Stimulated activated naive CD8-positive, alpha-beta T cell treated with anti-CD3 and anti-CD28 coated beads, Interleukin-15, amount 100 ng/mL, for 72 hours (primary cell): ENCODE results near the gene TNRC6B.

Experiments used
- ATAC-seq: fragments of 150-1000 bp; cut with Tn5 transposase; 2 replicates; pipeline ENCODE4 v1.10.0; 2021; ENCODE audit warnings: mild to moderate bottlenecking, moderate library complexity
- DNase-seq, 2 donors: peaks; one replicate each; pipeline ENCODE4 v3.0.0; 2021 to 2022
- H3K27ac Mint-ChIP-seq, 2 donors: one replicate each; pipeline ENCODE4 v1.8.0; 2022; ENCODE audit warnings: mild to moderate bottlenecking in 2 of 2, mixed read lengths in 2 of 2, moderate library complexity in 2 of 2
- H3K27me3 Mint-ChIP-seq: one replicate; pipeline ENCODE4 v1.8.0; 2022; ENCODE audit warnings: mixed read lengths
- H3K4me1 Mint-ChIP-seq: one replicate; pipeline ENCODE4 v1.8.0; 2022; ENCODE audit warnings: mild to moderate bottlenecking, mixed read lengths
- H3K4me3 Mint-ChIP-seq, 2 donors: one replicate each; pipeline ENCODE4 v1.8.0; 2022; ENCODE audit warnings: mild to moderate bottlenecking in 2 of 2, mixed read lengths in 2 of 2, moderate library complexity in 1 of 2
- H3K9me3 Mint-ChIP-seq, 2 donors: one replicate each; pipeline ENCODE4 v1.8.0; 2022; ENCODE audit warnings: mixed read lengths in 2 of 2

The TNRC6B gene

GRCh38 chr22:40263191-40263590 lies 85.5 kb downstream of the TNRC6B start:
- Mint-ChIP-seq H3K9me3 (peaks cover 8% of the 10 kb centered on the region in 2 donors), H3K27ac (no peak overlapping the region), H3K4me3 (no peak overlapping the region), H3K27me3 (no peaks in the 10 kb centered on the region), H3K4me1 (peaks cover 51% of the 10 kb centered on the region)
- ATAC-seq (peak; percentile 44), DNase-seq (no peak)

GRCh38 chr22:40265783-40266182 lies 88.1 kb downstream of the TNRC6B start:
- DNase-seq: no peak
- peak overlapping the region in 1 of 2 donors; percentile 20 for H3K4me3 Mint-ChIP-seq
- ATAC-seq: peak; percentile 54
- peak overlapping the region; percentile 70 to 78 for H3K27ac Mint-ChIP-seq
- no peaks in the 10 kb centered on the region for H3K27me3 Mint-ChIP-seq
- H3K4me1 Mint-ChIP-seq: peaks cover 45% of the 10 kb centered on the region
- peaks cover 8% of the 10 kb centered on the region in 2 donors for H3K9me3 Mint-ChIP-seq

DNA sequence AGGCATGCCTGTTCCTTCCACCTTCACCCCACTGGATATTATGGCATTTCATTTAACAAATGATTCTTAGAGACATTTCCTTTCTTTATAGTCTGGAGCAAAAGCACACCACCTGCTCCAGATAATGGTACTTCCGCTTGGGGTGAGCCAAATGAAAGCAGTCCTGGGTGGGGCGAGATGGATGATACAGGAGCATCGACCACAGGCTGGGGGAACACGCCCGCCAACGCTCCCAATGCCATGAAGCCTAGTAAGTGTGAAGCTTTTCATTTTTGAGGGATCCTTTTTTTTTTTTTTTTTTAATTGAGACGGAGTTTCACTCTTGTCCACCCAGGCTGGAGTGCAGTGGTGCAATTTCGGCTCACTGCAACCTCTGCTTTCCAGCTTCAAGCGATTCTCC lies 92.3 kb downstream of the TNRC6B start:
- H3K4me1 Mint-ChIP-seq: peaks cover 26% of the 10 kb centered on the region
- ATAC-seq: no peak
- no peak overlapping the region for H3K27ac Mint-ChIP-seq
- no peak overlapping the region for H3K4me3 Mint-ChIP-seq
- peaks cover 4% of the 10 kb centered on the region in 2 donors for H3K9me3 Mint-ChIP-seq
- no peaks in the 10 kb centered on the region for H3K27me3 Mint-ChIP-seq
- no peak for DNase-seq

GRCh38 chr22:40270748-40271373 lies 93.1 kb downstream of the TNRC6B start:
- H3K4me3 Mint-ChIP-seq: no peak overlapping the region
- H3K4me1 Mint-ChIP-seq: peaks cover 24% of the 10 kb centered on the region
- H3K9me3 Mint-ChIP-seq: no peaks in the 10 kb centered on the region
- DNase-seq (no peak), ATAC-seq (no peak)
- no peaks in the 10 kb centered on the region for H3K27me3 Mint-ChIP-seq
- H3K27ac Mint-ChIP-seq: no peak overlapping the region

DNA sequence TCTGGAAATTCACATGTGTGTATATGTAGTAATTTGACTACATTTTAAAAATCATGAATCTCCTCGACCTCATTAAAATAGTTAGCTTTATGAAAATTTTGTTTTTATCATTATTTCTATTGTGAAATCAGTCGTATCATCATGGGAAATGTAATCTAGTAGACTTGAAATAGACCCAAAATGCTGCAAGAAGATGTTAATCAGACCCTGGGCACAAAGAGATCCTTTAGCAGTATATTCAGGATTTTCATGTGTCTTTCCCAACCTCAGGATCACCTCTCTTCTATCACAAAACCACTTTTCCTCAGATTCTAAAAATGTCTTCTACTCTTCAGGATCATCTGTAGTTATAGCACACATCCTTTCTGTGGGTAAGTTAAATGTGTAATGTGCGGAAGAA lies 93.7 kb downstream of the TNRC6B start:
- no peak overlapping the region for H3K27ac Mint-ChIP-seq
- H3K4me1 Mint-ChIP-seq: peaks cover 24% of the 10 kb centered on the region
- no peaks in the 10 kb centered on the region for H3K9me3 Mint-ChIP-seq
- H3K4me3 Mint-ChIP-seq: no peak overlapping the region
- DNase-seq: no peak
- H3K27me3 Mint-ChIP-seq: no peaks in the 10 kb centered on the region
- ATAC-seq: no peak

GRCh38 chr22:40273319-40273718 lies 95.6 kb downstream of the TNRC6B start:
- ATAC-seq (no peak), DNase-seq (no peak)

GRCh38 chr22:40276996-40277823 lies 99.5 kb downstream of the TNRC6B start:
- Mint-ChIP-seq H3K27ac (peak overlapping the region in 1 of 2 donors; percentile 52), H3K27me3 (no peaks in the 10 kb centered on the region), H3K4me1 (peaks cover 46% of the 10 kb centered on the region), H3K4me3 (no peak overlapping the region), H3K9me3 (no peaks in the 10 kb centered on the region)
- ATAC-seq (no peak), DNase-seq (no peak)

More at GRCh38 chr22:40273319-40273718, 95.6 kb downstream of the TNRC6B start:
- no peak overlapping the region for H3K4me3 Mint-ChIP-seq
- H3K27ac Mint-ChIP-seq: no peak overlapping the region
- peaks cover 35% of the 10 kb centered on the region for H3K4me1 Mint-ChIP-seq
- no peaks in the 10 kb centered on the region for H3K9me3 Mint-ChIP-seq
- no peaks in the 10 kb centered on the region for H3K27me3 Mint-ChIP-seq

DNA sequence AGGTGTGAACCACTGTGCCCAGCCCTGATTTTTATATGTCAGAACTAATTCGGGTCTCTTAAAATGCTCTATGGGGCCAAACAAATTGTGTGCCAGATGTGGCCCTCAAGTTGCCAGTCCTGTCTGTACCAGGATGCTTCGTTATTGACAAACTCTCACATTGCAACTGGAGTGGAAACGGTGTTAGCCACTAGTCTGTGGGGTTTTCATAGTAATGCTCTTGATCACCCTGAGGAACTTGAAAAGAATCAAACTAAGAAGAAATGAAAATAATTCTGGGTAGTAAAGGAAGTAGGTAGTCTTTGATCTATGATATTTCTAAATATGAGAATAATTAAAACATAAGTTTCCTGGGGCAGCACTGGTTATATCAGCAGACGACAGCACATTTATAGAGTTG lies 101.3 kb downstream of the TNRC6B start:
- peak overlapping the region in 1 of 2 donors; percentile 65 for H3K27ac Mint-ChIP-seq
- H3K4me1 Mint-ChIP-seq: peaks cover 51% of the 10 kb centered on the region
- peak overlapping the region; percentile 3 to 5 for H3K4me3 Mint-ChIP-seq
- DNase-seq (no peak), ATAC-seq (peak; percentile 82)
- H3K27me3 Mint-ChIP-seq: no peaks in the 10 kb centered on the region
- H3K9me3 Mint-ChIP-seq: no peaks in the 10 kb centered on the region

DNA sequence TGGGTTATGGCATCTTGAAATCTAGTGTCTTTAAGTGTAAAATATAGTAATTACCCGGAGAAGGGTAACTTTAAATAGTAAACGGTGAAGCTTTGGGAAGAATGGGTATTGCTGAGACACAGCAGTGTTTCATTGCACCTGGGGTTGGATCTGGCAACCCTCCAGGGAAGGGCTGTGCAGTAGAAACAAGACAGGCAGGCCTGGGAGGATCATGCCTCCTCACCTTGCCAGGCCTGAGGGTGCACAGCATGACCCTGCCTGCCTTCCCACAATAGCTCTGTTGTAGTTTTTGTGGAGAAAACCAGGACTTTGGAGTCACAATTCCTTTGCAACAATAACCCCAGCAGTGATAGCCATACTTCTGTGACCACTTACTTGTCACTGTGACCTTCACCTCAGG lies 104.0 kb downstream of the TNRC6B start:
- Mint-ChIP-seq H3K9me3 (peaks cover 0 to 5% of the 10 kb centered on the region in 2 donors), H3K27me3 (no peaks in the 10 kb centered on the region), H3K4me1 (peaks cover 36% of the 10 kb centered on the region), H3K4me3 (no peak overlapping the region), H3K27ac (no peak overlapping the region)
- no peak for DNase-seq
- no peak for ATAC-seq

DNA sequence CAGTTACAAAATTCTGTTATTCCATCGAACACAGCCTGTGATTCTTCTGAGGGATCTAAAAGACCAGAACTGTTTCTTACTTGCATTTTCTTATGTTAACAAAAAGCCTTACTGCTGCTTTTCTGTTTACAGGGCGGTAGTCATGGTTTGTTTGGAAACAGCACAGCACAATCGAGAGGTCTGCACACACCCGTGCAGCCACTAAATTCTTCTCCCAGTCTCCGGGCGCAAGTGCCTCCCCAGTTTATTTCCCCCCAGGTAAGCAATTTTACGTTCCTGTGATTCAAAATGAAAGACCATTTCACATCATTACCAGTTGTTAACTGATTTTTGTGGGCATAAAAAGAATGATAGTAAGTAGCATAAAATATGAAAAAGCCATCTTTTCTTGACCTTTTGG lies 107.8 kb downstream of the TNRC6B start:
- peaks cover 0 to 5% of the 10 kb centered on the region in 2 donors for H3K9me3 Mint-ChIP-seq
- H3K4me1 Mint-ChIP-seq: peaks cover 37% of the 10 kb centered on the region
- no peaks in the 10 kb centered on the region for H3K27me3 Mint-ChIP-seq
- peak overlapping the region in 1 of 2 donors; percentile 36 for H3K27ac Mint-ChIP-seq
- no peak for ATAC-seq
- no peak for DNase-seq
- no peak overlapping the region for H3K4me3 Mint-ChIP-seq

DNA sequence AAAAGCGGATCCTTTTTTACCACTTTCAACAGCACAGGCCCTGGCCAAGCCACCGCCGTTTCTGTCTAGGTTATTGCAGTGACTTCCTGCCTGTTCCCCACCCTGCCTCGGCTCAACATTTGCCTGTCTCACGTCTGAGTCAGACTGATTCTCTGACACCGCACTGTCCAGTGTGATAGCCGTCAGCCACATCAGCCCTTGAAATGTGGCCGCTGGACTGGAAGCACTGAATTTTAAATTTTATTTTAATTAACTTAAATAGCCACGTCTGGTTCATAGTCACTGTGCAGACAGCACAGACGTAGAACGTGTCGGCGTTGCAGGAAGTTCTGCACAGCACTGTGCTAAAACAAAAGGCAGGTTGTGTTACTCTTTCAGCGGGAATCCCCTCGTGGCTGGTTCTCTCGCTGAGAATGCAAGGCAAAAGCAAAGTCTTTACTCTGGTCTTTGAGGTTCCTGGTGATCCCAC lies 112.3 kb downstream of the TNRC6B start:
- ATAC-seq: peak; percentile 94
- Mint-ChIP-seq H3K27me3 (no peaks in the 10 kb centered on the region), H3K4me1 (peaks cover 38% of the 10 kb centered on the region), H3K27ac (peak overlapping the region; percentile 91 to 96), H3K9me3 (no peaks in the 10 kb centered on the region), H3K4me3 (peak overlapping the region; percentile 64 to 71)
- DNase-seq: peak; percentile 57 to 68

GRCh38 chr22:40290516-40290915 lies 112.8 kb downstream of the TNRC6B start:
- Mint-ChIP-seq H3K9me3 (no peaks in the 10 kb centered on the region), H3K27ac (peak overlapping the region; percentile 91 to 96), H3K4me1 (peaks cover 39% of the 10 kb centered on the region), H3K27me3 (no peaks in the 10 kb centered on the region), H3K4me3 (peak overlapping the region; percentile 46 to 71)
- ATAC-seq (peak; percentile 41), DNase-seq (no peak)

DNA sequence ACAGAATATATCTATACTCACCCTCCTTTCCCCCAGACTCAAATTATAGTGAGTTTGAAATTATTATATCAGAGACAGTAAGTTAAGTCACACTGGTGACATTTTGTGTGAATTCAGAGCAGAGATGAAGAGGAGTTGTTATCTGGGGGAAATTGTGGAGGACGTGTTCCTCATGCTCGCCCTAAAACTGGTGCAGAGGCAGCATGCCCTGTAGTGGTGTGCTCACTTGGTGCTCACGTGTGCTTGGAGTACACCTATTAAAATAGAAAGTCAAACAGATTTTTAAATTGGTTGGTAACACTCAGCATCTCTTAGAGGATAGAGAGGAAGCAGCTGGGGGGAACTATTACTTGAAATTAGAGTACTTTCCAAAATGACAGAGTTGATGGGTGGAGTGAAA lies 117.0 kb downstream of the TNRC6B start:
- Mint-ChIP-seq H3K9me3 (no peaks in the 10 kb centered on the region), H3K27ac (no peak overlapping the region), H3K27me3 (no peaks in the 10 kb centered on the region), H3K4me3 (no peak overlapping the region), H3K4me1 (peaks cover 21% of the 10 kb centered on the region)
- ATAC-seq (no peak), DNase-seq (no peak)

DNA sequence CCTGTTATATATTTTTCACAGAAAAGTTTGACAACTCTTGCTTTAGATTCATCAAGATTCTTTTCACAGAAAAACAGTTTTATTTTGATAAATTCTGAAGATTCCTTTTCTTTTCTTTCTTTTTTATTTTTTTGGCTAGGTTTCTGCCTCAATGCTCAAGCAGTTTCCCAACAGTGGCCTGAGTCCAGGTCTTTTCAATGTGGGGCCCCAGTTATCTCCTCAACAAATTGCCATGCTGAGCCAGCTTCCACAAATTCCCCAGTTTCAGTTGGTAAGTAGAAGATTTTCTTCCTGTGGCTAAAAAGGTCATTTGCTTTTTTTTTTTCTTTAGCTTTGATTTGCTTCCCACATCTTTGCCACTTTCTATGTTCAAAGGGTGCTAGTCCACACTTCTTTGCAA lies 122.6 kb downstream of the TNRC6B start:
- H3K4me3 Mint-ChIP-seq: no peak overlapping the region
- DNase-seq (no peak), ATAC-seq (no peak)
- peaks cover 22% of the 10 kb centered on the region for H3K4me1 Mint-ChIP-seq
- H3K27ac Mint-ChIP-seq: no peak overlapping the region
- H3K27me3 Mint-ChIP-seq: no peaks in the 10 kb centered on the region
- H3K9me3 Mint-ChIP-seq: no peaks in the 10 kb centered on the region

DNA sequence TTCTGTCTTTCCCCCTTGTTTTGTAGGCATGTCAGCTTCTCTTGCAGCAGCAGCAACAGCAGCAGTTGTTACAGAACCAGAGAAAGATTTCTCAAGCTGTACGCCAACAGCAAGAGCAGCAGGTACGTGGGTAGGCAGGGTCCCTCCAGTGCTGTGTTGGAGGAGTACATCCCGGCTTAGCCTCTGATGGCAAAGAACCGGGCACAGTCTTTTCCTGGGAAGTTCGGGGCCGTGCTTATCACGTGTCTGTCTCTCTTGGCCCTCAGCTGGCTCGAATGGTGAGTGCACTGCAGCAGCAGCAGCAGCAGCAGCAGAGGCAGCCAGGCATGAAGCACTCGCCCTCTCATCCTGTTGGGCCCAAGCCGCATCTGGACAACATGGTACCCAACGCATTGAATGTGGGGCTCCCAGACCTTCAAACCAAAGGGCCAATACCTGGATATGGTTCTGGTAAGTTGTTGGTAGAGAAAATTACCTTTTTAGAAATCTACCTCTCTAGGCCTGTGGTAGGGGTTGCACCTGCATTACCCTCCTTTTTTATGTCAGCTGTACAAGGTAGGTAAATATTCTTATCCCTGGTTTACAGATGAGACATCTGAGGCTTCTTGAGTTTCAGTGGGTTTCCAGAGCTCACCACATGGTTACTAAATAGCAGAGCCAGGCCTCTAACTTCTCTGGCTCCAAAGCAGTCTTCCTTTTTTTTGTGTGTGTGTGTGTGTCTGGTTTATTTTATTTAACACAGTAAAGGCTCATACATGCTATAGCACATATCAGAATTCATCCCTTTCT lies 123.4 kb downstream of the TNRC6B start:
- H3K9me3 Mint-ChIP-seq: no peaks in the 10 kb centered on the region
- H3K4me3 Mint-ChIP-seq: peak overlapping the region; percentile 9 to 10
- DNase-seq (peak; percentile 5 to 36), ATAC-seq (peak; percentile 100)
- no peak overlapping the region for H3K27ac Mint-ChIP-seq
- no peaks in the 10 kb centered on the region for H3K27me3 Mint-ChIP-seq
- peaks cover 29% of the 10 kb centered on the region for H3K4me1 Mint-ChIP-seq
